B cell (primary cell): ENCODE data around the gene CAMK1D. TPM values are rescaled to one million over a fixed set of nuclear protein-coding genes. Genes with fewer than 3 reads are reported as not detected.

ENCODE experiments used
- ATAC-seq: fragments of 200-7000 bp; cut with Tn5 transposase; one replicate; pipeline ENCODE4 v1.10.0; 2021; ENCODE audit warnings: low read depth, mild to moderate bottlenecking, moderate number of reproducible peaks, moderate library complexity
- CTCF ChIA-PET: fragments of 350-600 bp; sonication (Branson Sonifier 250); formaldehyde crosslinking; loops from one replicate; lab custom pipeline; 2021; ENCODE audit warnings: antibody characterized with exemption, inconsistent platforms; lab: Charles Lee
- POLR2A ChIA-PET: fragments of 350-600 bp; sonication (Branson Sonifier 250); formaldehyde crosslinking; loops from one replicate; lab custom pipeline; 2021; ENCODE audit warnings: antibody characterized with exemption; lab: Charles Lee
- DNase-seq: peaks from one replicate; pipeline ENCODE4 v3.0.0; 2013
- H2AFZ ChIP-seq: 2 replicates; pipeline ENCODE4 v1.6.1; 2012; ENCODE audit warnings: mild to moderate bottlenecking, low read depth, low read length; ENCODE audit not compliant: insufficient read depth, poor library complexity, severe bottlenecking
- H3K27ac ChIP-seq, 2 donors: 1 replicate in 1 of 2; 2 replicates in 1 of 2; pipeline ENCODE4 v1.5.1; 2012 to 2013; ENCODE audit warnings: low read length in 2 of 2, mild to moderate bottlenecking in 2 of 2, moderate library complexity in 1 of 2
- H3K27me3 ChIP-seq, 4 experiments: fragments of 200-600 bp in 1 of 4; sonication (generic) in 1 of 4; replicated peaks in 1 of 4; 1 replicate in 2 of 4; 2 replicates in 2 of 4; pipeline versions ENCODE4 v1.6.1 to v1.7.0; 2013 to 2016; ENCODE audit warnings: low read length in 3 of 4, mild to moderate bottlenecking in 2 of 4, mixed read lengths in 1 of 4, moderate library complexity in 1 of 4; ENCODE audit not compliant: insufficient read depth in 4 of 4, control insufficient read depth in 3 of 4; ENCODE audit errors: control extremely low read depth in 1 of 4
- H3K36me3 ChIP-seq, 2 experiments: replicated peaks in 1 of 2; 1 replicate in 1 of 2; 2 replicates in 1 of 2; pipeline versions ENCODE4 v1.6.1 to v1.7.1; 2013; ENCODE audit warnings: low read length in 1 of 2; ENCODE audit not compliant: insufficient read depth in 2 of 2, control insufficient read depth in 1 of 2; ENCODE audit errors: control extremely low read depth in 1 of 2, extremely low read depth in 1 of 2
- H3K4me1 ChIP-seq, 2 donors: fragments of 200-600 bp in 1 of 2; sonication (generic) in 1 of 2; 1 replicate in 1 of 2; 2 replicates in 1 of 2; pipeline versions ENCODE4 v1.5.1 to v1.6.1; 2013 to 2017; ENCODE audit warnings: low read length in 2 of 2; ENCODE audit not compliant: control insufficient read depth in 2 of 2, insufficient read depth in 2 of 2
- H3K4me2 ChIP-seq: replicated peaks from 2 replicates; pipeline ENCODE3; 2012; ENCODE audit warnings: mild to moderate bottlenecking, low read depth, low read length; ENCODE audit not compliant: poor library complexity, severe bottlenecking
- H3K4me3 ChIP-seq, 5 experiments: fragments of 200-600 bp in 1 of 5; sonication (generic) in 1 of 5; 1 replicate in 3 of 5; 2 replicates in 2 of 5; pipeline versions ENCODE4 v1.5.1 to v1.7.0; 2011 to 2016; ENCODE audit warnings: low read length in 4 of 5, mild to moderate bottlenecking in 4 of 5, low read depth in 2 of 5, control low read depth in 1 of 5, moderate library complexity in 1 of 5; ENCODE audit not compliant: insufficient read depth in 1 of 5; ENCODE audit errors: control extremely low read depth in 1 of 5, extremely low read depth in 1 of 5
- H3K79me2 ChIP-seq: fragments of 200-600 bp; sonication (generic); one replicate; pipeline ENCODE4 v1.6.0; 2016; ENCODE audit warnings: low read length; ENCODE audit not compliant: control insufficient read depth, insufficient read depth
- H3K9ac ChIP-seq: fragments of 200-600 bp; sonication (generic); 2 replicates; pipeline ENCODE4 v1.6.1; 2017; ENCODE audit warnings: mild to moderate bottlenecking, low read length, moderate library complexity
- H3K9me3 ChIP-seq, 3 donors: one replicate each; pipeline versions ENCODE4 v1.6.1 to v1.7.1; 2013; ENCODE audit warnings: low read length in 2 of 3; ENCODE audit not compliant: control insufficient read depth in 2 of 3, insufficient read depth in 1 of 3; ENCODE audit errors: control extremely low read depth in 1 of 3
- H4K20me1 ChIP-seq: 2 replicates; pipeline ENCODE4 v1.6.0; 2012; ENCODE audit warnings: mild to moderate bottlenecking, low read length; ENCODE audit not compliant: insufficient read depth, control insufficient read depth, poor library complexity, severe bottlenecking
- H3K27ac Mint-ChIP-seq: one replicate; pipeline ENCODE4 v1.8.0; 2021; ENCODE audit warnings: mixed read lengths
- H3K27me3 Mint-ChIP-seq: one replicate; pipeline ENCODE4 v1.8.0; 2021; ENCODE audit warnings: mixed read lengths
- H3K4me1 Mint-ChIP-seq: one replicate; pipeline ENCODE4 v1.8.0; 2021; ENCODE audit warnings: mixed read lengths
- H3K4me3 Mint-ChIP-seq: one replicate; pipeline ENCODE4 v1.8.0; 2021; ENCODE audit warnings: mixed read lengths
- H3K9me3 Mint-ChIP-seq: one replicate; pipeline ENCODE4 v1.8.0; 2022; ENCODE audit warnings: mixed read lengths; ENCODE audit not compliant: insufficient read depth
- EZH2 ChIP-seq: IDR thresholded peaks from 2 replicates; pipeline ENCODE4 v1.6.1; 2012; ENCODE audit warnings: borderline replicate concordance, low read depth, mild to moderate bottlenecking, moderate library complexity, low read length; ENCODE audit not compliant: insufficient read depth, poor library complexity, severe bottlenecking
- WGBS: methylation state at CpG from one replicate; pipeline ENCODE4 v1.1.5; 2013; ENCODE audit warnings: missing lambda C conversion rate; ENCODE audit not compliant: insufficient coverage; 5-methylcytosine and 5-hydroxymethylcytosine counted together
- intact Hi-C: fragments of 100-400 bp; cut with micrococcal nuclease; formaldehyde crosslinking; loops from one replicate; pipeline ENCODE4 v1.10.0; 2022
- polyA plus RNA-seq: library from polyadenylated mRNA; depleted of rRNA; stranded (reverse); fragments of >200 nt; gene quantifications from 2 replicates; pipeline ENCODE4 v1.2.3, GENCODE V29; 2012
- total RNA-seq, 2 donors: library from RNA; stranded (reverse); fragments of 120-200 nt in 1 of 2; gene quantifications; 1 replicate in 1 of 2; 2 replicates in 1 of 2; pipeline versions ENCODE4 v1.2.3 to v1.2.4, GENCODE V29; 2013 to 2022
- TF ChIP-seq, protein P1 (sequence below): fragments of 200-600 bp; IDR thresholded peaks from one replicate; pipeline ENCODE4 v1.8.0; 2022; ENCODE audit warnings: antibody characterized with exemption, mild to moderate bottlenecking

Gene CAMK1D
- total and polyA plus RNA-seq, 2 donors (not counting 1 experiment from before 2014, with no cell fraction given) = 34.1 to 69.7 TPM

DNA sequence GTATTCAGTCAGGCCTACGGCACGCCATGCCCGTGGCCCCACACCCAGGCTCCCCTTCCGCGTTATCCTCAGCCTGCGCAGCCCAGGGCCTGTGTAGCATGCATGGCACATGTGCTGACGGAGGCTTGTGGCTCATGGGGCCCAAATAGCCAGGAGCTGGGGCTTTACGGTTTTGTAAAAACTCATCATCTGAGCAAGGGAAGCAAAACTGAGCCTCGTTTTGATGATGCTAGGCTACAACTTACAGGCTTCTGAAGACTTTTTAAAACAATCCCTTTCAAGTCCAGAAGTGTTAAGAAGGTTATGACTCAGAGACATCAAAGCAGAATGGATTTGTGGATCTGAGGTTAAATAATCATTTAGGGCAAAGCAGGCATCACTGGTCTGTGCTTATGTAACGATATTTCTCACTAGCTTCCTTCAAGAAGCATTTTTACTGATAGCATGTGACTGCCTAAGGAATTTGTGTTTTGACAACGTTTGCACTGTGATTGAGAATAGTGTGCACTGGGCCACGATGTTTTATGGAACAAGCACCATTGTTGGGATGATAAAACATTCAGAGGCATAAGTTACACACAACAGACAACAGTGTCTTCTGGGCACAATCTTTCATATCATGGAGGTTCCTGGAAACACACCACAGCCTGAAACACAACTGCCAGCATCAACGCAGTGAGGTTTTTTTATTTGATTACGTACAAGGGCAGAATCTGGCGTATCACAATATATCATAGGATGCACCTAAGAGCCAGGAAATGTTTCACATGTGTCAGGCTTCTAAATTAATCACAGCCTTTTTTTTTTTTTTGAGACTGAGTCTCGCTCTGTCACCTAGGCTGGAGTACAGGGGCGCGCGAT is 377.9 kb downstream of the CAMK1D start:
- intact Hi-C loops = no loop called here
- Histone ChIP-seq H3K27me3 (no peaks in the 10 kb centered on the region), H3K9me3 (peaks cover 0 to 3% (median 0%) of the 10 kb centered on the region in 3 donors), H3K4me2 (no peak overlapping the region), H3K9ac (no peak overlapping the region), H4K20me1 (peaks cover 61% of the 10 kb centered on the region), H3K4me3 (no peak overlapping the region), H3K36me3 (peaks cover 0 to 6% of the 10 kb centered on the region in 2 experiments), H3K79me2 (peaks cover 71% of the 10 kb centered on the region), H3K27ac (no peak overlapping the region), H3K4me1 (peaks cover 7 to 13% of the 10 kb centered on the region in 2 donors), H2AFZ (no peak overlapping the region)
- no peak for DNase-seq
- POLR2A ChIA-PET = no interaction called here
- Mint-ChIP-seq H3K4me1 (peaks cover 3% of the 10 kb centered on the region), H3K9me3 (no peaks in the 10 kb centered on the region), H3K27ac (no peak overlapping the region), H3K4me3 (no peak overlapping the region), H3K27me3 (no peaks in the 10 kb centered on the region)
- no peak for ATAC-seq
- 97% methylated on average over 12 of the region's 19 CpGs for WGBS
- CTCF ChIA-PET = interaction anchor here (1.4 kb wide), 2 partner anchors 15 to 18 kb away, joined by 3 to 6 read pairs; no protein-coding TSS in a partner anchor
- TF ChIP-seq, protein P1, sequence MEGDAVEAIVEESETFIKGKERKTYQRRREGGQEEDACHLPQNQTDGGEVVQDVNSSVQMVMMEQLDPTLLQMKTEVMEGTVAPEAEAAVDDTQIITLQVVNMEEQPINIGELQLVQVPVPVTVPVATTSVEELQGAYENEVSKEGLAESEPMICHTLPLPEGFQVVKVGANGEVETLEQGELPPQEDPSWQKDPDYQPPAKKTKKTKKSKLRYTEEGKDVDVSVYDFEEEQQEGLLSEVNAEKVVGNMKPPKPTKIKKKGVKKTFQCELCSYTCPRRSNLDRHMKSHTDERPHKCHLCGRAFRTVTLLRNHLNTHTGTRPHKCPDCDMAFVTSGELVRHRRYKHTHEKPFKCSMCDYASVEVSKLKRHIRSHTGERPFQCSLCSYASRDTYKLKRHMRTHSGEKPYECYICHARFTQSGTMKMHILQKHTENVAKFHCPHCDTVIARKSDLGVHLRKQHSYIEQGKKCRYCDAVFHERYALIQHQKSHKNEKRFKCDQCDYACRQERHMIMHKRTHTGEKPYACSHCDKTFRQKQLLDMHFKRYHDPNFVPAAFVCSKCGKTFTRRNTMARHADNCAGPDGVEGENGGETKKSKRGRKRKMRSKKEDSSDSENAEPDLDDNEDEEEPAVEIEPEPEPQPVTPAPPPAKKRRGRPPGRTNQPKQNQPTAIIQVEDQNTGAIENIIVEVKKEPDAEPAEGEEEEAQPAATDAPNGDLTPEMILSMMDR = no peak
- TF ChIP-seq EZH2 = no peak

DNA sequence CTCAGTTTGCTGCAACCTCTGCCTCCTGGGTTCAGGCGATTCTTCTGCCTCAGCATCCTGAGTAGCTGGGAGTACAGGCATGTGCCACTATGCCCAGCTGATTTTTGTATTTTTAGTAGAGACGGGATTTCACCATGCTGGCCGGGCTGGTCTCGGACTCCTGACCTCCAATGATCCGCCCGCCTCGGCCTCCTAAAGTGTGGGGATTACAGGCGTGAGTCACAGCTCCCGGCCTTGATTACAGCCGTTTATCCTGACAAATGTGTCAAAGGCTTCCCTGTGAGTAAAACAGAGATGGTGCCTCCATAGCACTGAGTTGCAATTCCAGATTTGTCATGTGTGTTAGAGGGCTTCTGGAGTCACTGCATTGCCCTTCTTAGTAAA is 378.5 kb downstream of the CAMK1D start:
- Mint-ChIP-seq H3K27ac (no peak overlapping the region), H3K4me3 (no peak overlapping the region), H3K9me3 (no peaks in the 10 kb centered on the region), H3K4me1 (peaks cover 3% of the 10 kb centered on the region), H3K27me3 (no peaks in the 10 kb centered on the region)
- H4K20me1 ChIP-seq = peaks cover 56% of the 10 kb centered on the region
- TF ChIP-seq EZH2 = no peak
- TF ChIP-seq, protein P1 = no peak
- DNase-seq (no peak), ATAC-seq (no peak)
- H3K4me2 ChIP-seq = no peak overlapping the region
- 95% methylated on average over 10 of the region's 10 CpGs for WGBS
- peaks cover 0 to 3% (median 0%) of the 10 kb centered on the region in 3 donors for H3K9me3 ChIP-seq
- peaks cover 65% of the 10 kb centered on the region for H3K79me2 ChIP-seq
- H3K27me3 ChIP-seq = no peaks in the 10 kb centered on the region
- intact Hi-C loops = no loop called here
- peaks cover 7 to 13% of the 10 kb centered on the region in 2 donors for H3K4me1 ChIP-seq
- ChIA-PET POLR2A (no interaction called here), CTCF (interaction anchor here (1.3 to 1.4 kb wide), 3 partner anchors 15 to 54 kb away, joined by 3 to 6 read pairs (median 3); no protein-coding TSS in a partner anchor)
- no peak overlapping the region for H2AFZ ChIP-seq
- H3K4me3 ChIP-seq = no peak overlapping the region
- H3K36me3 ChIP-seq = peaks cover 0 to 6% of the 10 kb centered on the region in 2 experiments
- H3K27ac ChIP-seq = no peak overlapping the region
- no peak overlapping the region for H3K9ac ChIP-seq
